Activated CD4-positive, alpha-beta memory T cell treated with anti-CD3 and anti-CD28 coated beads, Interleukin-2, amount 10 ng/mL, durations not matched to agents 7 days and 5 days (primary cell): Measurements from ENCODE around the gene SATB2. TPM values are rescaled to one million over a fixed set of nuclear protein-coding genes. Genes with fewer than 3 reads are reported as not detected.

ENCODE experiments used
- CTCF ChIA-PET: fragments of 350-600 bp; sonication (Branson Sonifier 250); formaldehyde crosslinking; loops from one replicate; lab custom pipeline; 2021; ENCODE audit warnings: antibody characterized with exemption, inconsistent platforms; lab: Charles Lee
- POLR2A ChIA-PET: fragments of 350-600 bp; sonication (Branson Sonifier 250); formaldehyde crosslinking; loops from one replicate; lab custom pipeline; 2021; ENCODE audit warnings: antibody characterized with exemption; lab: Charles Lee
- DNase-seq: peaks from one replicate; pipeline ENCODE4 v3.0.0-alpha.2; 2020
- H3K27ac Mint-ChIP-seq: one replicate; pipeline ENCODE4 v1.8.0; 2021; ENCODE audit warnings: mild to moderate bottlenecking, mixed read lengths
- H3K27me3 Mint-ChIP-seq: one replicate; pipeline ENCODE4 v1.8.0; 2021; ENCODE audit warnings: mixed read lengths
- H3K36me3 Mint-ChIP-seq: one replicate; pipeline ENCODE4 v1.8.0; 2021; ENCODE audit warnings: low read depth, mixed read lengths
- H3K4me1 Mint-ChIP-seq: one replicate; pipeline ENCODE4 v1.8.0; 2021; ENCODE audit warnings: mixed read lengths
- H3K4me3 Mint-ChIP-seq: one replicate; pipeline ENCODE4 v1.8.0; 2021; ENCODE audit warnings: mild to moderate bottlenecking, mixed read lengths
- H3K9me3 Mint-ChIP-seq: one replicate; pipeline ENCODE4 v1.8.0; 2021; ENCODE audit warnings: mixed read lengths
- total RNA-seq, 2 experiments: library from RNA; stranded (reverse); gene quantifications; one replicate each; pipeline ENCODE4 v1.2.3, GENCODE V29; 2021

SATB2 gene
- total RNA-seq, 2 experiments from 2014 or later: 0.13 to 0.18 TPM

DNA sequence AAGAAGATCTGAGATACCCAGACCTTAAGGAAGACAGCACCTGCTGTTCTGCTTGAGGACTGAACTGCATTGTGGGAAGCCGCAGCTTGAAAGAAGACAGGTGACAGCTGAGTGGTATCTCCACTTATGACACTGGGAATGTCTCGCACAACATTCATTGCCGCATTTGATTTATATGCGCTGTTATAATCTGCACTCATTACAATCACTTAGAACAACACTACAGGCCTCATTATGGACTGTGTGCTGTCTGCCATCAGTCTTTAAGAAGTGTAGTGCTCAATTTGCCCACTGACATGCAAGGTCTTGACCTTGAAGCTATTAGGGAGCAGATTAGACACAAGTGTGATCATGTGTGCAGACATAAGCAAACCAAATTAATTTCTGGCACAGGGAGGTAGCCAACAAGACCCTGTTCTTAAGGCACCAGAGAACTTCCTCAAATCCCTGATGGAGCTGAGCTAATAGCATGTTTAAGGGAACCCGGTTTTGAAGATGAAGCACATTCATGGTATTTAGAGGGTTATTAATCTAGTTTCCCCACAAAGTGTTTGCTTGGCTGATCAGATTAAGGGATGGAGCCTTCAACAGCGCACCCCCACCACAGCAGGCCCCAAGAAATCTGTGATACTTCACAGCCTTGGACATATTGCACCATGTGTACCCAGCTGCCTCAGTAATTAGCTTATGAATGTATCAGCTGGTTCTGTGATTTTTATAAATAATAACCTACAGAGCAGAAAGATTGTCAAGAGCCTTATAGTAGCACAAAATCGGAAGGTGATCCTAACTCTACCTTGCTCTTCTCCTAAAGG, 146.8 kb downstream of the SATB2 start:
- CTCF ChIA-PET: no interaction called here
- POLR2A ChIA-PET: no interaction called here
- H3K27me3 Mint-ChIP-seq: no peaks in the 10 kb centered on the region

GRCh38 chr2:199309973-199310372, 147.8 kb downstream of the SATB2 start:
- no peaks in the 10 kb centered on the region for H3K4me1 Mint-ChIP-seq
- DNase-seq: no peak
- CTCF ChIA-PET: no interaction called here
- POLR2A ChIA-PET: no interaction called here
- no peaks in the 10 kb centered on the region for H3K9me3 Mint-ChIP-seq
- H3K27me3 Mint-ChIP-seq: no peaks in the 10 kb centered on the region
- H3K4me3 Mint-ChIP-seq: no peak overlapping the region
- no peaks in the 10 kb centered on the region for H3K36me3 Mint-ChIP-seq
- H3K27ac Mint-ChIP-seq: no peak overlapping the region

More for the DNA sequence above, 146.8 kb downstream of the SATB2 start:
- H3K4me1 Mint-ChIP-seq: no peaks in the 10 kb centered on the region
- H3K36me3 Mint-ChIP-seq: no peaks in the 10 kb centered on the region
- H3K27ac Mint-ChIP-seq: no peak overlapping the region
- DNase-seq: no peak
- no peak overlapping the region for H3K4me3 Mint-ChIP-seq
- no peaks in the 10 kb centered on the region for H3K9me3 Mint-ChIP-seq

DNA sequence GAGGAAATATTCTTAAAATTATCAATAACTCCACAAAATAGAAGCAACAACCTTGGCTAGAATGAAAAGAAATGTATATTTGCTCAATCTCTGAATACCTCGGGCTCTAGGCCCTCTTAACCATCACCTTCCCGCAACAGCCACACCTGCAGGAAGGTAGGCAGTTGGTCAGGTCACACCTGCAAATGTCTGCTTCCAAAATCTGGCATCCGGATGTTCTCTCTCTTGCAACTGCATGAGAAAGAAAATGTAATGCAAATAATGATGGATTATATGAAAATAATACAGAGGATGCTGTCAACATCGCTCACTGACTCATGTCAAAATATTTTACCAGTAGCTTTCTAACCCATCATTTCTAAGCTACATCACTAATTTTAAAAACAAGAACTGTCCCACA, 148.3 kb downstream of the SATB2 start:
- H3K27ac Mint-ChIP-seq: no peak overlapping the region
- H3K9me3 Mint-ChIP-seq: no peaks in the 10 kb centered on the region
- no peaks in the 10 kb centered on the region for H3K36me3 Mint-ChIP-seq
- DNase-seq: no peak
- ChIA-PET POLR2A (no interaction called here), CTCF (no interaction called here)
- no peak overlapping the region for H3K4me3 Mint-ChIP-seq
- H3K27me3 Mint-ChIP-seq: no peaks in the 10 kb centered on the region
- no peaks in the 10 kb centered on the region for H3K4me1 Mint-ChIP-seq

DNA sequence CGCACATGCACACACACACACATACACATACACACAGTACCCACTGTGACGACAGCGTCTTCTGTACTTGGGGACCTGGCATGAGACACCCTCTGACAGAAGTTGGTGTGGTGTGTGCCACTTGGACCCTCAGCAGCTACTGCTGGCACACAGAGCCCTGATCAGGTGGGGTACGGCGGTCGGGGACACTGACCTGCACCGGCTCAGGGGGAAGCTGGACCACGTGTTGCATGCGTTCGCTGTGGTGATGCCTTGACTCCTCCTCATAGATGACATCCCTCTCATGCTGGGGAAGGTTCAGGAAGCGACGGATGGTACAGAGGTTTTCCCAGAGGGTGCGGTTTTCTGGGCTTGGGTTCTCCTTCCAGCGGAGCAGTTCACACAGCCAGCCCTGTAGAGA, 149.2 kb downstream of the SATB2 start:
- H3K4me1 Mint-ChIP-seq: no peaks in the 10 kb centered on the region
- no peak for DNase-seq
- H3K9me3 Mint-ChIP-seq: no peaks in the 10 kb centered on the region
- no peak overlapping the region for H3K4me3 Mint-ChIP-seq
- ChIA-PET CTCF (no interaction called here), POLR2A (no interaction called here)
- H3K27ac Mint-ChIP-seq: no peak overlapping the region
- no peaks in the 10 kb centered on the region for H3K36me3 Mint-ChIP-seq
- no peaks in the 10 kb centered on the region for H3K27me3 Mint-ChIP-seq

- H3K27me3 Mint-ChIP-seq: no peaks in the 10 kb centered on the region
Measured at GRCh38 chr2:199307461-199307860, 150.3 kb downstream of the SATB2 start.

DNA sequence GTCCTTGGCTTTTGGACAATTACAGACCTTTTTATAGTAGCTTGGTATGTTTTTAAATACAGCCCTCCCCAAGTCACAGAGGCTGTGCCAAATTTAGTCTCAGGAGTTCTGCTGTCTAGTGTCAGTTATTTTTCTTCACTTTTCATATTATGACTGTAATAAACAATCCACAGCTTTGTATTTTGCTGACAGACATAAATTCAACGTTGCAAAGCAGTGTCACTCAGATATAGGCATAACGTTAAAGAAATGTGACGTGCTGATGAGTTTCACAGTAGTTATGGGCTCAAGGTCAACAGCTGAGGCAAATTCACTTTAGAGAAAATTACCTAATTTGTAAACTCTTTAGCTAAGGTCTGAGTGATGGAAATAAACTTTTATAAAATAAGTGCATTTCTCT, 151.6 kb downstream of the SATB2 start:
- no peaks in the 10 kb centered on the region for H3K27me3 Mint-ChIP-seq

More at GRCh38 chr2:199307461-199307860, 150.3 kb downstream of the SATB2 start:
- Mint-ChIP-seq H3K4me1 (no peaks in the 10 kb centered on the region), H3K27ac (no peak overlapping the region), H3K9me3 (no peaks in the 10 kb centered on the region), H3K36me3 (no peaks in the 10 kb centered on the region), H3K4me3 (no peak overlapping the region)
- POLR2A ChIA-PET: no interaction called here
- DNase-seq: no peak
- CTCF ChIA-PET: no interaction called here

GRCh38 chr2:199303728-199304177, 154.0 kb downstream of the SATB2 start:
- no peak overlapping the region for H3K4me3 Mint-ChIP-seq
- no peaks in the 10 kb centered on the region for H3K27me3 Mint-ChIP-seq
- no peak overlapping the region for H3K27ac Mint-ChIP-seq
- H3K36me3 Mint-ChIP-seq: no peaks in the 10 kb centered on the region
- no peak for DNase-seq
- H3K4me1 Mint-ChIP-seq: no peaks in the 10 kb centered on the region
- ChIA-PET CTCF (no interaction called here), POLR2A (no interaction called here)
- H3K9me3 Mint-ChIP-seq: no peaks in the 10 kb centered on the region

More for the DNA sequence above, 151.6 kb downstream of the SATB2 start:
- H3K27ac Mint-ChIP-seq: no peak overlapping the region
- H3K4me3 Mint-ChIP-seq: no peak overlapping the region
- H3K4me1 Mint-ChIP-seq: no peaks in the 10 kb centered on the region
- no peak for DNase-seq
- ChIA-PET POLR2A (no interaction called here), CTCF (no interaction called here)
- H3K36me3 Mint-ChIP-seq: no peaks in the 10 kb centered on the region
- H3K9me3 Mint-ChIP-seq: no peaks in the 10 kb centered on the region

DNA sequence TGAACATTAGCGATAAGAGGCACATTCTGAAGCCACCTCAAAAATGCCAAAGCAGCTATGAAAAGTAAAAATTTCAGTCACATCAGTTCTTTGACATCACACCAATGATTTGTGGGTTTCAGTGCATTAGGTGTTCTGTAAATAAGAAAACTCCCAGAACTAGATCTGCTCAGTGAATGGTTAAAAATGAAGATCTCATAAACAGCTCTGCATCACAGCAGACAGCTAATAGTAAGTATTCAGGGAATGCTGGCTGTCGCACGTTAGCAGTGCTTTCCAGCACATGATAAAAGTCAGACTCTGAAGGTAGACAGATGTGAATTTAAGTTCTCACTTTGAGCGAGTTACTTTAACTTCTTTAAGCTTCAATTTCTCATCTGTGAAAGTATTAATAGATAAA, 154.9 kb downstream of the SATB2 start:
- H3K4me3 Mint-ChIP-seq: no peak overlapping the region
- no peaks in the 10 kb centered on the region for H3K4me1 Mint-ChIP-seq
- CTCF ChIA-PET: no interaction called here
- no peak for DNase-seq
- POLR2A ChIA-PET: no interaction called here
- H3K9me3 Mint-ChIP-seq: no peaks in the 10 kb centered on the region
- no peaks in the 10 kb centered on the region for H3K27me3 Mint-ChIP-seq
- no peak overlapping the region for H3K27ac Mint-ChIP-seq
- no peaks in the 10 kb centered on the region for H3K36me3 Mint-ChIP-seq

DNA sequence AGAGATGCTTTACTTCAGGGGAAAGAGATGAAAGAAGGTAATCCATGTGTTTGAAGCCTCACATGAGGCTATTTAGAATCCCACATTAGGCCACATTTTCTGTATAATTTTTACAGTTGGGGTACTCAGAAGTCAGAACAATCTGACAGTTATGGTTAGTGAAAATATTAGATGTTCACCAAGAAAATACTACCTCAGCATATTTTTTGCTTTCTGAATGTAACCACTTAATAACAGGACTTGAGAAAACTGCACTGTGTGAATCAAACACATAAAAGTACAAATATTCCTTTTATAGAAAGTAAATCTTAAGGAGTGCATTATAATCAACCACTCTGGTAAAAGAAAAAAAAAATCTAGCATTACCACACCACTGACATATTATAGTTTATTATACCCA, 169.3 kb downstream of the SATB2 start:
- H3K27ac Mint-ChIP-seq: no peak overlapping the region
- H3K4me1 Mint-ChIP-seq: no peaks in the 10 kb centered on the region
- H3K36me3 Mint-ChIP-seq: no peaks in the 10 kb centered on the region
- H3K4me3 Mint-ChIP-seq: no peak overlapping the region
- ChIA-PET POLR2A (no interaction called here), CTCF (no interaction called here)
- DNase-seq: no peak
- H3K9me3 Mint-ChIP-seq: no peaks in the 10 kb centered on the region
- no peaks in the 10 kb centered on the region for H3K27me3 Mint-ChIP-seq

- POLR2A ChIA-PET: no interaction called here
- H3K4me1 Mint-ChIP-seq: no peaks in the 10 kb centered on the region
- no peaks in the 10 kb centered on the region for H3K36me3 Mint-ChIP-seq
- H3K27ac Mint-ChIP-seq: no peak overlapping the region
- H3K9me3 Mint-ChIP-seq: peaks cover 4% of the 10 kb centered on the region
- no peak overlapping the region for H3K4me3 Mint-ChIP-seq
- DNase-seq: no peak
- CTCF ChIA-PET: no interaction called here
- no peaks in the 10 kb centered on the region for H3K27me3 Mint-ChIP-seq
Measured at GRCh38 chr2:199282309-199282708, 175.4 kb downstream of the SATB2 start.

DNA sequence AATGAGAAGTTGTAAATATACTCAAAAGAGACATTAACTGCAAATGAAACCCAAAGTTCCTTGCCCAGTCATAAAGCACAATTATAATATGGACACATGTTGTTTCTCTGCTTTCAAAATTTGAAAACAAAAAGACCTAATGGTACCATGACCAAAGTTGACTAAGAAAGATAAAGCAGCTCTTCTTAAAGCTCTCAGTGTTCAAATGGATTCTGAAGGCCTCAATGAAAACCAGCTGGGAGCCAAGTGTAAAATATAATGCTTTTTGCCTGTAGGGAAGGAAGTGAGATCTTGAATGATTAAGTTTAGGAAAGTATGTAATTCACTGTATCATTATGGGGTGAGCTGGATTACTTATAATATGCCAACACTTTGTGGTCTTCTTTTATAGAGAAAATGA, 178.6 kb downstream of the SATB2 start:
- Mint-ChIP-seq H3K27ac (no peak overlapping the region), H3K4me1 (no peaks in the 10 kb centered on the region), H3K27me3 (no peaks in the 10 kb centered on the region), H3K36me3 (no peaks in the 10 kb centered on the region), H3K9me3 (peaks cover 4% of the 10 kb centered on the region), H3K4me3 (no peak overlapping the region)
- no peak for DNase-seq
- ChIA-PET CTCF (no interaction called here), POLR2A (no interaction called here)

DNA sequence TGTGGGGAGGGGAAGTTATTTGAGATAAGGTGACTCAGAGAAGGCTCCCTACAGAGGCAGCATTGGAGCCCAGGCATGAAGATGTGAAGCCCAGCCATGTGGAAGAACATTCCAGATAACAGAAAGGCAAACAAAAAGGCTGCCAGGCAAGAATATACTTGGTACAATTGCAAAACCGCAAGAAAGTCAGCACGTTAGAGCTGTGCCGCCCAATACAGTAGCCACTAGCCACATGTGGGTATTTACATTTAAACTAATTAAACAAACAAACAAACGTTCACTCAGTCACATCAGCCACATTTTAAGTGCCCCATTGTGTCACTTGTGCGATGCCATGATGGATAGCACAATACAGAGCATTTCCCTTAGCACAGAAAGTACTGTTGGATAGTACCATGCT, 179.6 kb downstream of the SATB2 start:
- CTCF ChIA-PET: no interaction called here
- H3K27ac Mint-ChIP-seq: no peak overlapping the region
- DNase-seq: no peak
- H3K4me1 Mint-ChIP-seq: no peaks in the 10 kb centered on the region
- POLR2A ChIA-PET: no interaction called here
- no peak overlapping the region for H3K4me3 Mint-ChIP-seq
- H3K27me3 Mint-ChIP-seq: no peaks in the 10 kb centered on the region
- H3K36me3 Mint-ChIP-seq: no peaks in the 10 kb centered on the region
- peaks cover 4% of the 10 kb centered on the region for H3K9me3 Mint-ChIP-seq

DNA sequence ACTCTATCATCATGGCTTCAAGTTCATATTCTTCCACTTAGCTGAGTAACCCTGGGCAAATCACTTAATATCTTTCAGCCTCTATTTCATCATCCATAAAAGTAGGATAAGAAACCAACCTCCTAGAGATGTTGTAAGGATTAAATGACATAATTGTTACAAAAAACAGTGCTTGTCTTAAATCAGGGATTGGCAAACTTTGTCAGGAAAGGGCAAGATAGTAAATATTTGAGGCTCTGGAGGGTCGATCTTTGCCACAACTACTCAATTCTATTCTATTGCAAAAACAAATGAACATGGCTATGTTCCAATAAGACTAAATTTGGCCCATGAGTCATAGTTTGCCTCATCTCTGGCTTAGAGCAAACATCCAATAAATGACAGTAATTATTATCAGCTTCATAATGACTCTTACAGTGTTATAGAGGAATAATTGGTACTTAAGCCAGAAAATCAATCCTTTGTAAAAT, 184.7 kb downstream of the SATB2 start:
- ChIA-PET CTCF (no interaction called here), POLR2A (no interaction called here)
- no peak for DNase-seq

DNA sequence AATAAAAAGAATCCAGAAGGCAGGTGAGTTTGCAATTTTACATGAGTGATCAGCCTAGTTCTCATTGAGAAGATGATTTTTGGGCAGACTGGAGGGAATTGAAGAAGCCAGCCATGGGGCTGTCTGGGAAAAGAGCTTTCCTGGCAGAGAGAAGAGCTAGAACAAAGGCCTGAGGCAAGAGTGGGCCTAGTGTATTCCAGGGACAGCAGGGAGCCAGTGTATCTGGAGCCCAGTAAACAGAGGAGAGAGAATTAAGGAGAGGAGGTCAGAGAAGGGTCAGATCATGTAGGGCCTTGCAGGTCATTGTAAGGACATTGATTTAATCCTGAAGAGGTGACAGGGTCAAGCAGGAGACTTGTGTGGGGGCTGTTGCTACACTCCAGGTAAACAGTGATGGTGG, 195.8 kb downstream of the SATB2 start:
- Mint-ChIP-seq H3K36me3 (no peaks in the 10 kb centered on the region), H3K4me1 (no peaks in the 10 kb centered on the region), H3K4me3 (no peak overlapping the region), H3K9me3 (peaks cover 19% of the 10 kb centered on the region), H3K27me3 (no peaks in the 10 kb centered on the region), H3K27ac (no peak overlapping the region)
- POLR2A ChIA-PET: no interaction called here
- no peak for DNase-seq
- CTCF ChIA-PET: no interaction called here

More for the DNA sequence above, 184.7 kb downstream of the SATB2 start:
- Mint-ChIP-seq H3K27me3 (no peaks in the 10 kb centered on the region), H3K36me3 (no peaks in the 10 kb centered on the region), H3K4me1 (no peaks in the 10 kb centered on the region), H3K27ac (no peak overlapping the region), H3K4me3 (no peak overlapping the region), H3K9me3 (no peaks in the 10 kb centered on the region)
